ENCODE measurements around the gene GPR141. TPM values are rescaled to one million over a fixed set of nuclear protein-coding genes. Genes with fewer than 3 reads are reported as not detected.

Gene GPR141
- total RNA-seq, 6 experiments from 2014 or later: not detected

- DNase-seq: no peak
- Mint-ChIP-seq H3K27ac (no peak overlapping the region), H3K4me3 (no peak overlapping the region), H3K36me3 (ENCODE audit: low read depth) (no peaks in the 10 kb centered on the region), H3K9me3 (peaks cover 61% of the 10 kb centered on the region), H3K4me1 (ENCODE audit: low read depth) (no peaks in the 10 kb centered on the region), H3K27me3 (ENCODE audit: insufficient read depth) (no peaks in the 10 kb centered on the region)
- TF ChIP-seq CTCF (IDR thresholded peaks at IDR 0.05): no peak
Measured at GRCh38 chr7:37665352-37666022, 18.1 kb upstream of the GPR141 start.

- Mint-ChIP-seq H3K27ac (no peak overlapping the region), H3K4me1 (ENCODE audit: low read depth) (no peaks in the 10 kb centered on the region), H3K4me3 (no peak overlapping the region), H3K9me3 (peaks cover 56% of the 10 kb centered on the region), H3K27me3 (ENCODE audit: insufficient read depth) (no peaks in the 10 kb centered on the region), H3K36me3 (ENCODE audit: low read depth) (no peaks in the 10 kb centered on the region)
- no peak for DNase-seq
- TF ChIP-seq CTCF (IDR thresholded peaks at IDR 0.05): no peak
Measured at GRCh38 chr7:37666026-37666799, 17.4 kb upstream of the GPR141 start.

DNA sequence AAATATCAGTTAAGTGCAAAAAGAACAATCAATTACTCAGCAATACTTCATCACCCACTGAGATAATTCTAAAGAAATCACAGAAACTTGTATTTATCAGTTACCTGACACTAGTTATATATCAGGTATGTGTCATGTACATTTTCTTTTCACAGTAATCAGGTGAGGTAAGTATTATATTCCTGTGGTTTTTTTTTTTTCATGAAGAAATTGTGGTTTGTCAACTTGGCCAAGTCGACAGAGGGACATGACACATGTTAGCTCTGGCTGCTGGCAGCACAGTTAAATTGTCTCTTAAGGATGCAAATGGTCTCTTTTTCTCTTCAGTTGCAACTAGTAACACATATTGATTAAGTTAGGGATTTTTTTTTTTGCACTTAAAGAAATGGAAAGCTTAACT, 13.7 kb upstream of the GPR141 start:
- no peak for TF ChIP-seq CTCF (IDR thresholded peaks at IDR 0.05)
- no peak overlapping the region for H3K27ac Mint-ChIP-seq
- no peaks in the 10 kb centered on the region for H3K4me1 Mint-ChIP-seq (ENCODE audit: low read depth)
- no peak overlapping the region for H3K4me3 Mint-ChIP-seq
- DNase-seq: no peak
- no peaks in the 10 kb centered on the region for H3K36me3 Mint-ChIP-seq (ENCODE audit: low read depth)
- H3K9me3 Mint-ChIP-seq: peaks cover 60% of the 10 kb centered on the region
- no peaks in the 10 kb centered on the region for H3K27me3 Mint-ChIP-seq (ENCODE audit: insufficient read depth)

- Mint-ChIP-seq H3K27me3 (ENCODE audit: insufficient read depth) (no peaks in the 10 kb centered on the region), H3K9me3 (peaks cover 59% of the 10 kb centered on the region), H3K4me1 (ENCODE audit: low read depth) (no peaks in the 10 kb centered on the region), H3K27ac (no peak overlapping the region), H3K36me3 (ENCODE audit: low read depth) (no peaks in the 10 kb centered on the region), H3K4me3 (no peak overlapping the region)
- no peak for TF ChIP-seq CTCF (IDR thresholded peaks at IDR 0.05)
- no peak for DNase-seq
Measured at GRCh38 chr7:37670436-37670835, 13.1 kb upstream of the GPR141 start.

- TF ChIP-seq CTCF (IDR thresholded peaks at IDR 0.05): no peak
- Mint-ChIP-seq H3K9me3 (peaks cover 50% of the 10 kb centered on the region), H3K27me3 (ENCODE audit: insufficient read depth) (no peaks in the 10 kb centered on the region), H3K4me3 (no peak overlapping the region), H3K36me3 (ENCODE audit: low read depth) (no peaks in the 10 kb centered on the region), H3K27ac (no peak overlapping the region), H3K4me1 (ENCODE audit: low read depth) (no peaks in the 10 kb centered on the region)
- no peak for DNase-seq
Measured at GRCh38 chr7:37671876-37672275, 11.7 kb upstream of the GPR141 start.
